ENCODE results near the gene LAMC3.

GRCh38 chr9:131011274-131012022, 2.5 kb downstream of the LAMC3 start:
- TF ChIP-seq CTCF (IDR thresholded peaks at IDR 0.05) (no peak), EZH2phosphoT487 (IDR thresholded peaks at IDR 0.05) (no peak)

Data from neural progenitor cell (in vitro differentiated cells).